Measurements from ENCODE around the gene CDC37L1.

The CDC37L1 gene

GRCh38 chr9:4669890-4670289 lies 9.5 kb upstream of the CDC37L1 start:
- no peak for DNase-seq

- no peak for DNase-seq
Measured at GRCh38 chr9:4670591-4670990, 8.8 kb upstream of the CDC37L1 start.

- no peak for DNase-seq
Measured at GRCh38 chr9:4671737-4672136, 7.6 kb upstream of the CDC37L1 start.

GRCh38 chr9:4674783-4675182 lies 4.6 kb upstream of the CDC37L1 start:
- DNase-seq: no peak

GRCh38 chr9:4677392-4677791 lies 2.0 kb upstream of the CDC37L1 start:
- DNase-seq: no peak

- no peak for DNase-seq
Measured at GRCh38 chr9:4678679-4679267, 596 bp upstream of the CDC37L1 start.

- DNase-seq: no peak
Measured at GRCh38 chr9:4680173-4680525, 780 bp downstream of the CDC37L1 start.

GRCh38 chr9:4680750-4681149 lies 1.4 kb downstream of the CDC37L1 start:
- no peak for DNase-seq

- DNase-seq: no peak
Measured at GRCh38 chr9:4684820-4685219, 5.5 kb downstream of the CDC37L1 start.

- DNase-seq: no peak
Measured at GRCh38 chr9:4686112-4686511, 6.7 kb downstream of the CDC37L1 start.

- DNase-seq: no peak
Measured at GRCh38 chr9:4686584-4686983, 7.2 kb downstream of the CDC37L1 start.

- no peak for DNase-seq
Measured at GRCh38 chr9:4689021-4689420, 9.7 kb downstream of the CDC37L1 start.

- DNase-seq: no peak
Measured at GRCh38 chr9:4689687-4690104, 10.3 kb downstream of the CDC37L1 start.

- no peak for DNase-seq
Measured at GRCh38 chr9:4690144-4690543, 10.8 kb downstream of the CDC37L1 start.

- no peak for DNase-seq
Measured at GRCh38 chr9:4691795-4692194, 12.4 kb downstream of the CDC37L1 start.

GRCh38 chr9:4700091-4700490 lies 20.7 kb downstream of the CDC37L1 start:
- no peak for DNase-seq

GRCh38 chr9:4700932-4701331 lies 21.6 kb downstream of the CDC37L1 start:
- no peak for DNase-seq

- DNase-seq: no peak
Measured at GRCh38 chr9:4701526-4701925, 22.2 kb downstream of the CDC37L1 start.

- no peak for DNase-seq
Measured at GRCh38 chr9:4704129-4704528, 24.8 kb downstream of the CDC37L1 start.

- DNase-seq: no peak
Measured at GRCh38 chr9:4706021-4706420, 26.7 kb downstream of the CDC37L1 start.

- DNase-seq: no peak
Measured at GRCh38 chr9:4706971-4707622, 27.7 kb downstream of the CDC37L1 start.

GRCh38 chr9:4709380-4709779 lies 30.0 kb downstream of the CDC37L1 start:
- no peak for DNase-seq

- DNase-seq: no peak
Measured at GRCh38 chr9:4713849-4714248, 34.5 kb downstream of the CDC37L1 start.

GRCh38 chr9:4714266-4715016 lies 35.1 kb downstream of the CDC37L1 start:
- DNase-seq: no peak
